Brain microvascular endothelial cell (primary cell): ENCODE results near the gene TNXB.
"Not testable (repeated sequence)": the region's sequence is repeated elsewhere in the genome, so short reads cannot be mapped to it uniquely, and the experiment has no call there.

Experiments
- DNase-seq: peaks from one replicate; pipeline ENCODE4 v3.0.0-alpha.2; 2020
- H3K27ac ChIP-seq: fragments of 250-450 bp; sonication (Bioruptor Pico); 2 replicates; pipeline ENCODE4 v1.5.1; 2020; ENCODE audit warnings: mild to moderate bottlenecking, moderate library complexity
- H3K27me3 ChIP-seq: fragments of 250-450 bp; sonication (Bioruptor Pico); replicated peaks from 2 replicates; pipeline ENCODE4 v1.5.1; 2020; ENCODE audit warnings: mild to moderate bottlenecking
- H3K36me3 ChIP-seq: fragments of 250-450 bp; sonication (Bioruptor Pico); replicated peaks from 2 replicates; pipeline ENCODE4 v1.5.1; 2020; ENCODE audit warnings: mild to moderate bottlenecking
- H3K4me3 ChIP-seq: 2 replicates; pipeline ENCODE4 v1.5.1; 2011; ENCODE audit warnings: low read depth, mild to moderate bottlenecking, control low read depth, low read length, moderate library complexity
- in situ Hi-C: cut with HindIII; loops from 2 replicates; pipeline ENCODE4 v1.10.0; 2017; ENCODE audit warnings: low sequenced_read_pairs, low pct_ligation_motif_present

Gene TNXB

GRCh38 chr6:32008616-32009015 lies 100.5 kb downstream of the TNXB start:
- H3K27me3 ChIP-seq, H3K27ac ChIP-seq, DNase-seq, in situ Hi-C loops, H3K36me3 ChIP-seq, H3K4me3 ChIP-seq: not testable (repeated sequence)

DNA sequence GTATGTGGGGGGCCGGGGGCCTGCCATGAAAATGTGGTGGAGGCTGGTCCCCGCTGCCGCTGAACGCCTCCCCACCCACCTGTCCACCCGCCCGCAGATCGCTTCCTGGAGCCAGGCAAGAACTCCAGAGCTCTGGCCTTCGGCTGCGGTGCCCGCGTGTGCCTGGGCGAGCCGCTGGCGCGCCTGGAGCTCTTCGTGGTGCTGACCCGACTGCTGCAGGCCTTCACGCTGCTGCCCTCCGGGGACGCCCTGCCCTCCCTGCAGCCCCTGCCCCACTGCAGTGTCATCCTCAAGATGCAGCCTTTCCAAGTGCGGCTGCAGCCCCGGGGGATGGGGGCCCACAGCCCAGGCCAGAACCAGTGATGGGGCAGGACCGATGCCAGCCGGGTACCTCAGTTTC lies 101.1 kb downstream of the TNXB start:
- H3K36me3 ChIP-seq, H3K27ac ChIP-seq, DNase-seq, H3K27me3 ChIP-seq, H3K4me3 ChIP-seq, in situ Hi-C loops: not testable (repeated sequence)

DNA sequence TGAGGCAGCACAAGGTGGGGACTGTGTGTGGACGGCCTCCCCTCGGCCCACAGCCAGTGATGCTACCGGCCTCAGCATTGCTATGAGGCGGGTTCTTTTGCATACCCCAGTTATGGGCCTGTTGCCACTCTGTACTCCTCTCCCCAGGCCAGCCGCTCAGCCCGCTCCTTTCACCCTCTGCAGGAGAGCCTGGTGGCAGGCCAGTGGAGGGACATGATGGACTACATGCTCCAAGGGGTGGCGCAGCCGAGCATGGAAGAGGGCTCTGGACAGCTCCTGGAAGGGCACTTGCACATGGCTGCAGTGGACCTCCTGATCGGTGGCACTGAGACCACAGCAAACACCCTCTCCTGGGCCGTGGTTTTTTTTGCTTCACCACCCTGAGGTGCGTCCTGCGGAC lies 102.1 kb downstream of the TNXB start:
- H3K27me3 ChIP-seq, H3K27ac ChIP-seq, DNase-seq, H3K36me3 ChIP-seq, H3K4me3 ChIP-seq, in situ Hi-C loops: not testable (repeated sequence)

GRCh38 chr6:32005991-32006529 lies 103.1 kb downstream of the TNXB start:
- H3K27me3 ChIP-seq, H3K27ac ChIP-seq, DNase-seq, in situ Hi-C loops, H3K36me3 ChIP-seq, H3K4me3 ChIP-seq: not testable (repeated sequence)

DNA sequence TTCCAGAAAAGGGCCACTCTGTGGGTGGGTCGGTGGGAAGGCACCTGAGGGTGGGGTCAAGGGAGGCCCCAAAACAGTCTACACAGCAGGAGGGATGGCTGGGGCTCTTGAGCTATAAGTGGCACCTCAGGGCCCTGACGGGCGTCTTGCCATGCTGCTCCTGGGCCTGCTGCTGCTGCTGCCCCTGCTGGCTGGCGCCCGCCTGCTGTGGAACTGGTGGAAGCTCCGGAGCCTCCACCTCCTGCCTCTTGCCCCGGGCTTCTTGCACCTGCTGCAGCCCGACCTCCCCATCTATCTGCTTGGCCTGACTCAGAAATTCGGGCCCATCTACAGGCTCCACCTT lies 103.6 kb downstream of the TNXB start:
- H3K27ac ChIP-seq, H3K27me3 ChIP-seq, H3K36me3 ChIP-seq, H3K4me3 ChIP-seq, DNase-seq, in situ Hi-C loops: not testable (repeated sequence)

DNA sequence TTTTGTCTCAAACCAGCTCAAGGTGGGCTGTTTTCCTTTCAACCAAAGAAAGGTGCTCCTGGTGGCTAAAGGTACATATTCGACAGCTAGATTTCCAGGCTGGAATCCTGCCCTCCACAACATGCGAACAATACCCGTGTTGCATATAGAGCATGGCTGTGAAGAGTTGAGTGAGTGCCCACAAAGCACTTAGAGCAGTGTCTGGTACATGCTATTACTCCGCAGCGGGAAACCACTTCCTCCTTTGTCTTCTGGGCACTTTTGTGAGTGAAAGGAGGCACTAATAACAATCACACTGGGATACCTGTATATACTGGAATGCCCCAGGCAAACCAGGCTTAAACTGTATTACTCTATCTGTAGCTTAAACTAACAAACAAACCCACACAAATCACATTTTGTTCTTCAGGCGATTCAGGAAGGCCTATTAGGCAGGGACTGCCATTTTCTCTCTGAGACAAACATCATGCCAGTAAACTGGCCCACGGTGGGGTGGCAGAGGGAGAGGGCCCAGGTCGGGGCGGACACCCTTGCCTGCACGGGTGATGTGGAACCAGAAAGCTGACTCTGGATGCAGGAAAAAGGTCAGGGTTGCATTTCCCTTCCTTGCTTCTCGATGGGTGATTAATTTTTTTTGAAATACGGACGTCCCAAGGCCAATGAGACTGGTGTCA lies 104.1 kb downstream of the TNXB start:
- H3K27ac ChIP-seq, H3K27me3 ChIP-seq, H3K36me3 ChIP-seq, H3K4me3 ChIP-seq, DNase-seq, in situ Hi-C loops: not testable (repeated sequence)

GRCh38 chr6:32004393-32004792 lies 104.7 kb downstream of the TNXB start:
- H3K36me3 ChIP-seq, in situ Hi-C loops, H3K27me3 ChIP-seq, H3K27ac ChIP-seq, H3K4me3 ChIP-seq, DNase-seq: not testable (repeated sequence)

- H3K27ac ChIP-seq, H3K27me3 ChIP-seq, in situ Hi-C loops, H3K36me3 ChIP-seq, H3K4me3 ChIP-seq, DNase-seq: not testable (repeated sequence)
These were observed 105.8 kb downstream of the TNXB start for GRCh38 chr6:32003301-32003700.

DNA sequence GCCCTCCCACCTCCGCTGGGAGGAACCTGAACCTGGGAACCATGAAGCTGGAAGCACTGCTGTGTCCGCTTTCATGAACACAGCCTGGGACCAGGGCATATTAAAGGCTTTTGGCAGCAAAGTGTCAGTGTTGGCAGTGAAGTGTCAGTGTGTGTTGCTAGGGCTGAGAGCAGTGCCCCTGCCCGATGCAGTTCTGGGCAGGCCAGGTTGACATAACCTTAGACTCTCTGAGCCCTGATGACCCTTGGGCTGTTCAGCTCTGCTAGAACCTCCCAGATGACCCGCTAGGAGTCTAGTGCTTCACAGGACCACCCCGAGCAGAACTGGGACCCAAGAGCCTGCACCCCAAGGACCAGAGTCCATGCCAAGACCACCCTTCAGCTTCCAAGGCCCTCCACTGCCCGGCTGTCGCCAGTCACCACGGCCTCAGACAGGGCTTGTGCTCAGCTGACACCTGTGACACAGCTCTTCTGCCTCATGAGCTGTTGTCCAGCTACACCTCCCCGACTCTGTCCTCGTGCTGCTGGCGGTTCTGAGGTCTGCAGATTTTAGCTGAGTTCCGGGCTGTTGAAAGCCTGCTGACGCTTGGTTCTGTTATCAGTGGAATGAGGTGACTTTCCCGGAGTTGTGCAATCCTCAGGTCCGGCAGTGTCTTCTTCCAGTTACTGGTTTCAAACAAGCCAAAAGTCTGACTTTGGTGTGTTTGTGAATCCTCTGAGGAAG lies 106.4 kb downstream of the TNXB start:
- H3K27ac ChIP-seq, H3K4me3 ChIP-seq, H3K36me3 ChIP-seq, H3K27me3 ChIP-seq, DNase-seq, in situ Hi-C loops: not testable (repeated sequence)

DNA sequence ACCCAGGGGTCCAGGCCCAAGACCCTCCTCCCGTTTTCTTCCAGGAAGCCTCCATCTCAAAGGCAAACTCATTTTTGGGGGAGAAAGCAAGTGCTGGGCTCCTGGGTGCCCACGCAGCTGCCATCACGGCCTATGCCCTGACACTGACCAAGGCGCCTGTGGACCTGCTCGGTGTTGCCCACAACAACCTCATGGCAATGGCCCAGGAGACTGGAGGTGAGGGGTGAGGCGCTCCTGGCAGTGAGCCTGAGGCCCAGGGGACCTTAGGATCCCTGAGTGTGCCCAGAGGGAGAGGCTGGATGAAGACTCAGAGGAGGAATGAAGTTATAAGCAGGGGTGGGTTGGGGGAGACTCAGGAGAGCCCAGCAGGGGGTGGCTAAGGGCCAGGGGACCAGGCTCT lies 112.8 kb downstream of the TNXB start:
- in situ Hi-C loops, DNase-seq, H3K27me3 ChIP-seq, H3K27ac ChIP-seq, H3K4me3 ChIP-seq, H3K36me3 ChIP-seq: not testable (repeated sequence)

- in situ Hi-C loops, H3K27me3 ChIP-seq, H3K36me3 ChIP-seq, H3K27ac ChIP-seq, H3K4me3 ChIP-seq, DNase-seq: not testable (repeated sequence)
These were observed 114.7 kb downstream of the TNXB start for GRCh38 chr6:31994421-31994820.
